A549 (cell line): ENCODE results near the gene KSR1.

Experiments
- ESRRA ChIP-seq: fragments of 150-350 bp; IDR thresholded peaks from 2 replicates; pipeline ENCODE4 v1.6.1; 2014; ENCODE audit warnings: mild to moderate bottlenecking, low read length, borderline replicate concordance
- JUN ChIP-seq, 2 experiments: fragments of >200 bp; sonication (Bioruptor Twin); formaldehyde crosslinking; IDR thresholded peaks; 2 replicates in 1 of 2; 3 replicates in 1 of 2; pipeline ENCODE4 v1.6.1; 2016 to 2017
- MAZ ChIP-seq: fragments of 150-350 bp; IDR thresholded peaks from 2 replicates; pipeline ENCODE4 v1.6.1; 2014; ENCODE audit warnings: antibody characterized with exemption, low read depth, low read length, borderline replicate concordance
- POLR2AphosphoS2 ChIP-seq: conservative IDR thresholded peaks from 2 replicates; pipeline ENCODE4 v1.6.1; 2012; ENCODE audit warnings: low read length, improper control_type of control experiment, inconsistent platforms
- TF ChIP-seq, protein P1 (sequence below): fragments of >200 bp; sonication (Bioruptor Twin); formaldehyde crosslinking; IDR thresholded peaks from 3 replicates; pipeline ENCODE4 v1.5.1; 2016
- TF ChIP-seq, protein P2 (sequence below): IDR thresholded peaks from 2 replicates; pipeline ENCODE4 v1.6.1; 2012
- TF ChIP-seq, protein P3 (sequence below): fragments of 450-650 bp; IDR thresholded peaks from 2 replicates; pipeline ENCODE4 v1.6.1; 2014; ENCODE audit warnings: antibody characterized with exemption

DNA sequence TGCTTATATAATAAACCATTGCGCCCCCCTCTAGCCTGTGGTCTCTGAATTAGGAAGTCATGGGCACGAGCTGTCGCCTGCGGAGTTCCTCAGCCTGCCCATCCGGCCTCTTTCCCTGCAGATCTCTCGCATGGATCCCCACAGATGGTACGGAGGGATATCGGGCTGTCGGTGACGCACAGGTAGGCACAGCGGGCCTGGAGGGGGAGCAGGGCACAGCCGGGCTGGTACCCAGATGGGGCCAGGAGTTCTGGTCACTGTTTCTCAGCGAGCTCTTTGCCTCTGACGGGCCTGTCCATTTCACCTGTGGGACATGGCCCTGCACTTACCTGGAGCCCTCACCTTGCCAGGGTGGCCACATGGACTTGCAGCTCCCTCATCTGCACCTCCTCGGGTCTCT is 132.1 kb downstream of the KSR1 start:
- TF ChIP-seq POLR2AphosphoS2 (no peak), MAZ (no peak), JUN (IDR thresholded peaks at IDR 0.05) (no peak), ESRRA (no peak)
- TF ChIP-seq, protein P1, sequence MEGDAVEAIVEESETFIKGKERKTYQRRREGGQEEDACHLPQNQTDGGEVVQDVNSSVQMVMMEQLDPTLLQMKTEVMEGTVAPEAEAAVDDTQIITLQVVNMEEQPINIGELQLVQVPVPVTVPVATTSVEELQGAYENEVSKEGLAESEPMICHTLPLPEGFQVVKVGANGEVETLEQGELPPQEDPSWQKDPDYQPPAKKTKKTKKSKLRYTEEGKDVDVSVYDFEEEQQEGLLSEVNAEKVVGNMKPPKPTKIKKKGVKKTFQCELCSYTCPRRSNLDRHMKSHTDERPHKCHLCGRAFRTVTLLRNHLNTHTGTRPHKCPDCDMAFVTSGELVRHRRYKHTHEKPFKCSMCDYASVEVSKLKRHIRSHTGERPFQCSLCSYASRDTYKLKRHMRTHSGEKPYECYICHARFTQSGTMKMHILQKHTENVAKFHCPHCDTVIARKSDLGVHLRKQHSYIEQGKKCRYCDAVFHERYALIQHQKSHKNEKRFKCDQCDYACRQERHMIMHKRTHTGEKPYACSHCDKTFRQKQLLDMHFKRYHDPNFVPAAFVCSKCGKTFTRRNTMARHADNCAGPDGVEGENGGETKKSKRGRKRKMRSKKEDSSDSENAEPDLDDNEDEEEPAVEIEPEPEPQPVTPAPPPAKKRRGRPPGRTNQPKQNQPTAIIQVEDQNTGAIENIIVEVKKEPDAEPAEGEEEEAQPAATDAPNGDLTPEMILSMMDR, result no peak
- TF ChIP-seq, protein P2, sequence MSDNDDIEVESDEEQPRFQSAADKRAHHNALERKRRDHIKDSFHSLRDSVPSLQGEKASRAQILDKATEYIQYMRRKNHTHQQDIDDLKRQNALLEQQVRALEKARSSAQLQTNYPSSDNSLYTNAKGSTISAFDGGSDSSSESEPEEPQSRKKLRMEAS, result no peak
- TF ChIP-seq, protein P3, sequence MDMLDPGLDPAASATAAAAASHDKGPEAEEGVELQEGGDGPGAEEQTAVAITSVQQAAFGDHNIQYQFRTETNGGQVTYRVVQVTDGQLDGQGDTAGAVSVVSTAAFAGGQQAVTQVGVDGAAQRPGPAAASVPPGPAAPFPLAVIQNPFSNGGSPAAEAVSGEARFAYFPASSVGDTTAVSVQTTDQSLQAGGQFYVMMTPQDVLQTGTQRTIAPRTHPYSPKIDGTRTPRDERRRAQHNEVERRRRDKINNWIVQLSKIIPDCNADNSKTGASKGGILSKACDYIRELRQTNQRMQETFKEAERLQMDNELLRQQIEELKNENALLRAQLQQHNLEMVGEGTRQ, result no peak
